GF-D8 (cell line): ENCODE measurements around the gene FAM227B.
A peak's percentile ranks its signal among the peaks of the same experiment; 100 is the strongest.
"Not testable (repeated sequence)": the region's sequence is repeated elsewhere in the genome, so short reads cannot be mapped to it uniquely, and the experiment has no call there.

Experiments
- DNase-seq: peaks from one replicate; lab custom pipeline; 2025; lab: John Stamatoyannopoulos, UW

The FAM227B gene

GRCh38 chr15:49438962-49439631 is 181.5 kb downstream of the FAM227B start:
- peak; percentile 15 for DNase-seq

GRCh38 chr15:49436751-49437150 is 183.9 kb downstream of the FAM227B start:
- no peak for DNase-seq

- DNase-seq = no peak
Observed at GRCh38 chr15:49435174-49435573, 185.4 kb downstream of the FAM227B start.

GRCh38 chr15:49430046-49430445 is 190.6 kb downstream of the FAM227B start:
- DNase-seq = no peak

- no peak for DNase-seq
Observed at GRCh38 chr15:49428409-49429095, 192.1 kb downstream of the FAM227B start.

- DNase-seq = no peak
Observed at GRCh38 chr15:49427372-49427771, 193.2 kb downstream of the FAM227B start.

GRCh38 chr15:49424954-49425353 is 195.7 kb downstream of the FAM227B start:
- no peak for DNase-seq

- no peak for DNase-seq
Observed at GRCh38 chr15:49423901-49424550, 196.6 kb downstream of the FAM227B start.

GRCh38 chr15:49423021-49423420 is 197.6 kb downstream of the FAM227B start, which contains the start of gene FGF7:
TSS of gene FGF7 (plus strand) at chr15:49423242. CDS start at chr15:49424298, 1,056 bp downstream.
- no peak for DNase-seq

GRCh38 chr15:49421991-49422390 is 198.6 kb downstream of the FAM227B start:
- no peak for DNase-seq

GRCh38 chr15:49418811-49419210 is 201.8 kb downstream of the FAM227B start:
- no peak for DNase-seq

- DNase-seq = no peak
Observed at GRCh38 chr15:49415638-49416037, 205.0 kb downstream of the FAM227B start.

GRCh38 chr15:49415149-49415548 is 205.5 kb downstream of the FAM227B start:
- DNase-seq = no peak

- DNase-seq = no peak
Observed at GRCh38 chr15:49412797-49413196, 207.8 kb downstream of the FAM227B start.

- no peak for DNase-seq
Observed at GRCh38 chr15:49410641-49411040, 210.0 kb downstream of the FAM227B start.

GRCh38 chr15:49406352-49407118 is 214.1 kb downstream of the FAM227B start:
- no peak for DNase-seq

GRCh38 chr15:49402515-49403296 is 217.9 kb downstream of the FAM227B start:
- not testable (repeated sequence) for DNase-seq

- DNase-seq = no peak
Observed at GRCh38 chr15:49387471-49387870, 233.1 kb downstream of the FAM227B start.

GRCh38 chr15:49383266-49383665 is 237.4 kb downstream of the FAM227B start:
- DNase-seq = no peak

- no peak for DNase-seq
Observed at GRCh38 chr15:49382394-49382793, 238.2 kb downstream of the FAM227B start.

GRCh38 chr15:49380912-49381311 is 239.7 kb downstream of the FAM227B start:
- no peak for DNase-seq
